Fibroblast of lung (primary cell): Measurements from ENCODE around the gene S100B. TPM values are rescaled to one million over a fixed set of nuclear protein-coding genes. Genes with fewer than 3 reads are reported as not detected.

Experiments
- DNase-seq, 2 donors: peaks; one replicate each; pipeline versions ENCODE4 v3.0.0 to v3.0.0-alpha.2; 2010; ENCODE audit warnings: low read depth in 2 of 2
- H2AFZ ChIP-seq: 2 replicates; pipeline ENCODE4 v1.5.1; 2012; ENCODE audit warnings: low read length, control low read depth, inconsistent platforms
- H3K27ac ChIP-seq: 2 replicates; pipeline ENCODE4 v1.5.1; 2011; ENCODE audit warnings: low read length, control low read depth; ENCODE audit not compliant: insufficient read depth
- H3K27me3 ChIP-seq: 2 replicates; pipeline ENCODE4 v1.5.1; 2011; ENCODE audit warnings: mild to moderate bottlenecking, low read length; ENCODE audit not compliant: control insufficient read depth, insufficient read depth
- H3K36me3 ChIP-seq: 2 replicates; pipeline ENCODE4 v1.5.1; 2011; ENCODE audit warnings: low read length; ENCODE audit not compliant: control insufficient read depth, insufficient read depth
- H3K4me1 ChIP-seq: 2 replicates; pipeline ENCODE4 v1.5.1; 2011; ENCODE audit warnings: low read length; ENCODE audit not compliant: control insufficient read depth, insufficient read depth; ENCODE audit errors: extremely low read depth
- H3K4me2 ChIP-seq: 2 replicates; pipeline ENCODE4 v1.5.1; 2011; ENCODE audit warnings: low read length, control low read depth; ENCODE audit not compliant: insufficient read depth; ENCODE audit errors: extremely low read depth
- H3K4me3 ChIP-seq, 4 experiments: fragments of 200-600 bp in 1 of 4; sonication (generic) in 1 of 4; replicated peaks in 1 of 4; 2 replicates each; pipeline ENCODE4 v1.5.1; 2011 to 2016; ENCODE audit warnings: low read length in 4 of 4, low read depth in 3 of 4, mild to moderate bottlenecking in 3 of 4, control low read depth in 2 of 4, inconsistent platforms in 1 of 4, mixed read lengths in 1 of 4; ENCODE audit not compliant: insufficient read depth in 1 of 4; ENCODE audit errors: control extremely low read depth in 1 of 4
- H3K79me2 ChIP-seq: 2 replicates; pipeline ENCODE4 v1.5.1; 2012; ENCODE audit warnings: mild to moderate bottlenecking, low read length, inconsistent platforms; ENCODE audit not compliant: control insufficient read depth, insufficient read depth
- H3K9ac ChIP-seq: 2 replicates; pipeline ENCODE4 v1.5.1; 2011; ENCODE audit warnings: mild to moderate bottlenecking, low read length, control low read depth; ENCODE audit not compliant: insufficient read depth
- H3K9me3 ChIP-seq: 2 replicates; pipeline ENCODE4 v1.5.1; 2012; ENCODE audit warnings: low read depth, low read length; ENCODE audit not compliant: control insufficient read depth, insufficient read depth
- H4K20me1 ChIP-seq: 2 replicates; pipeline ENCODE4 v1.5.1; 2011; ENCODE audit warnings: low read length; ENCODE audit not compliant: control insufficient read depth, insufficient read depth; ENCODE audit errors: extremely low read depth
- EZH2 ChIP-seq: IDR thresholded peaks from 2 replicates; pipeline ENCODE4 v1.5.1; 2012; ENCODE audit warnings: low read length, control low read depth, mild to moderate bottlenecking; ENCODE audit errors: missing control alignments
- polyA plus RNA-seq, 2 donors: library from polyadenylated mRNA; depleted of rRNA in 1 of 2; stranded (reverse) in 1 of 2; unstranded in 1 of 2; fragments of >200 nt; gene quantifications; 2 replicates each; pipeline ENCODE4 v1.2.1, GENCODE V29; 2011 to 2012; ENCODE audit warnings: missing spikeins in 1 of 2
- total RNA-seq: library from RNA; depleted of rRNA; stranded (reverse); fragments of >200 nt; gene quantifications from 2 replicates; pipeline ENCODE4 v1.2.1, GENCODE V29; 2014
- TF ChIP-seq, protein P1 (sequence below), 2 donors: IDR thresholded peaks in 1 of 2; conservative IDR thresholded peaks in 1 of 2; 1 replicate in 1 of 2; 2 replicates in 1 of 2; pipeline ENCODE4 v1.5.1; 2011 to 2012; ENCODE audit warnings: low read length in 2 of 2, control low read depth in 1 of 2, inconsistent platforms in 1 of 2, low read depth in 1 of 2, mild to moderate bottlenecking in 1 of 2

The S100B gene
- total and polyA plus RNA-seq, 2 donors (not counting 1 experiment from before 2014, with no cell fraction given): 2.7 TPM; not detected in 1

- TF ChIP-seq EZH2: no peak
- TF ChIP-seq, protein P1, sequence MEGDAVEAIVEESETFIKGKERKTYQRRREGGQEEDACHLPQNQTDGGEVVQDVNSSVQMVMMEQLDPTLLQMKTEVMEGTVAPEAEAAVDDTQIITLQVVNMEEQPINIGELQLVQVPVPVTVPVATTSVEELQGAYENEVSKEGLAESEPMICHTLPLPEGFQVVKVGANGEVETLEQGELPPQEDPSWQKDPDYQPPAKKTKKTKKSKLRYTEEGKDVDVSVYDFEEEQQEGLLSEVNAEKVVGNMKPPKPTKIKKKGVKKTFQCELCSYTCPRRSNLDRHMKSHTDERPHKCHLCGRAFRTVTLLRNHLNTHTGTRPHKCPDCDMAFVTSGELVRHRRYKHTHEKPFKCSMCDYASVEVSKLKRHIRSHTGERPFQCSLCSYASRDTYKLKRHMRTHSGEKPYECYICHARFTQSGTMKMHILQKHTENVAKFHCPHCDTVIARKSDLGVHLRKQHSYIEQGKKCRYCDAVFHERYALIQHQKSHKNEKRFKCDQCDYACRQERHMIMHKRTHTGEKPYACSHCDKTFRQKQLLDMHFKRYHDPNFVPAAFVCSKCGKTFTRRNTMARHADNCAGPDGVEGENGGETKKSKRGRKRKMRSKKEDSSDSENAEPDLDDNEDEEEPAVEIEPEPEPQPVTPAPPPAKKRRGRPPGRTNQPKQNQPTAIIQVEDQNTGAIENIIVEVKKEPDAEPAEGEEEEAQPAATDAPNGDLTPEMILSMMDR (conservative IDR thresholded peaks at IDR 0.05 in 1 of 2, IDR thresholded peaks at IDR 0.05 in 1 of 2; ENCODE audit: low read depth in 1 of 2, low read length in 2 of 2): no peak
- Histone ChIP-seq H3K4me3 (no peak overlapping the region), H3K27me3 (no peaks in the 10 kb centered on the region)
Measured at GRCh38 chr21:46550116-46550941, 54.6 kb downstream of the S100B start.

DNA sequence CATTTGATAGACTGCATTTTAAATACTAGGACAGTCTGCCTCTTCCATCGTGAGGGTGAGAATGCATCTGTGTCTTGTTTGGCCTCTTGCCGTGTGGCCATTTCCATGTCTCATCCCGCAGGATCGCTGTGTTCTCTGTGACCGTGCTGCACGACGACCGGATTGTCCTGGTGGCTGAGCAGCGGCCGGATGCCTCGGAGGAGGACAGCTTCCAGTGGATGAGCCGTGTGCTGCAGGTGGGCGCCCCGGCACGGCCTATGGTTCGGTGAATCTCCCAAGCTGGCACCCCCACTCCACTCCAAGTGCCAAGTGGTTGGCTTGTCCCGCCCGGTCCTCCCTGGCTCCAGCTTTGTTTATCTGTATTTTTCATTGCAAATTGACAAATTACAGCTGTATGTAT lies 55.2 kb downstream of the S100B start:
- H4K20me1 ChIP-seq: no peaks in the 10 kb centered on the region
- H3K4me3 ChIP-seq: no peak overlapping the region
- H3K9ac ChIP-seq: no peak overlapping the region
- no peak overlapping the region for H3K4me2 ChIP-seq
- no peaks in the 10 kb centered on the region for H3K79me2 ChIP-seq
- H3K4me1 ChIP-seq: no peaks in the 10 kb centered on the region
- no peak overlapping the region for H3K27ac ChIP-seq
- H2AFZ ChIP-seq: no peak overlapping the region
- no peaks in the 10 kb centered on the region for H3K9me3 ChIP-seq
- no peak for DNase-seq
- no peak for TF ChIP-seq EZH2
- TF ChIP-seq, protein P1 (conservative IDR thresholded peaks at IDR 0.05 in 1 of 2, IDR thresholded peaks at IDR 0.05 in 1 of 2; ENCODE audit: low read depth in 1 of 2, low read length in 2 of 2): no peak
- no peaks in the 10 kb centered on the region for H3K27me3 ChIP-seq
- H3K36me3 ChIP-seq: peaks cover 23% of the 10 kb centered on the region

More at GRCh38 chr21:46550116-46550941, 54.6 kb downstream of the S100B start:
- H3K9me3 ChIP-seq: no peaks in the 10 kb centered on the region
- DNase-seq: no peak
- H3K36me3 ChIP-seq: peaks cover 26% of the 10 kb centered on the region
- H3K79me2 ChIP-seq: no peaks in the 10 kb centered on the region
- H3K4me1 ChIP-seq: no peaks in the 10 kb centered on the region
- no peak overlapping the region for H2AFZ ChIP-seq
- no peak overlapping the region for H3K9ac ChIP-seq
- no peak overlapping the region for H3K27ac ChIP-seq
- no peaks in the 10 kb centered on the region for H4K20me1 ChIP-seq
- H3K4me2 ChIP-seq: no peak overlapping the region

Other genes starting within 250 kb of the S100B start
- gene DIP2A, start 146.2 kb downstream of the S100B start, total RNA-seq: 13.6 and 21.1 TPM in 2 replicates
- 16.3 and 19.6 TPM in 2 replicates for gene DIP2A, start 146.2 kb downstream of the S100B start, polyA plus RNA-seq
- 131 and 152 TPM in 2 replicates for gene PRMT2, start 30.6 kb upstream of the S100B start, total RNA-seq
- 118 and 169 TPM in 2 replicates for gene PRMT2, start 30.6 kb upstream of the S100B start, polyA plus RNA-seq